ENCODE measurements around the gene HAND2.

Gene HAND2

GRCh38 chr4:173478201-173478912 is 51.7 kb downstream of the HAND2 start:
- no peak for TF ChIP-seq CTCF (IDR thresholded peaks at IDR 0.05; ENCODE audit: control insufficient read depth, insufficient read depth, low read depth, low read length, missing control alignments)
- no peak for DNase-seq (ENCODE audit: low read depth)
- H3K4me3 ChIP-seq (ENCODE audit: control insufficient read depth, low read depth, low read length), result no peak overlapping the region

- no peak for TF ChIP-seq CTCF (IDR thresholded peaks at IDR 0.05; ENCODE audit: control insufficient read depth, insufficient read depth, low read depth, low read length, missing control alignments)
- no peak for DNase-seq (ENCODE audit: low read depth)
- no peak overlapping the region for H3K4me3 ChIP-seq (ENCODE audit: control insufficient read depth, low read depth, low read length)
Observed at GRCh38 chr4:173477016-173477415, 53.0 kb downstream of the HAND2 start.

Measured in AG09309 (cell line).